HCEC 1CT (cell line): ENCODE data around the gene CKB.
A peak's percentile ranks its signal among the peaks of the same experiment; 100 is the strongest.

Experiments used
- DNase-seq: peaks from one replicate; pipeline ENCODE4 v3.0.0-alpha.2; 2017

Gene CKB

GRCh38 chr14:103522649-103523574 is at the start of gene CKB:
Gene CKB (minus strand): TSS chr14:103522830. CDS start chr14:103522493, 337 bp downstream.
- DNase-seq: no peak

- no peak for DNase-seq
These were observed 46.8 kb upstream of the CKB start for GRCh38 chr14:103569408-103569807.

GRCh38 chr14:103568952-103569351 is 46.3 kb upstream of the CKB start:
- no peak for DNase-seq

- no peak for DNase-seq
These were observed 41.3 kb upstream of the CKB start for GRCh38 chr14:103563844-103564505.

GRCh38 chr14:103563226-103563620 is 40.6 kb upstream of the CKB start:
- no peak for DNase-seq

GRCh38 chr14:103562429-103563225 is 40.0 kb upstream of the CKB start, which contains the start of the genes BAG5 and COA8:
Gene BAG5 (minus strand): TSS chr14:103562657. CDS start chr14:103561164, 1,493 bp downstream.
Gene COA8 (plus strand): TSS chr14:103562960. CDS start chr14:103563002, 42 bp downstream.
- peak; percentile 79 for DNase-seq

- DNase-seq: peak; percentile 42
These were observed 39.5 kb upstream of the CKB start for GRCh38 chr14:103562179-103562428.

- peak; percentile 48 for DNase-seq
These were observed 39.0 kb upstream of the CKB start for GRCh38 chr14:103561381-103562178.

GRCh38 chr14:103560691-103561090 is 38.1 kb upstream of the CKB start:
- no peak for DNase-seq

GRCh38 chr14:103559766-103560165 is 37.1 kb upstream of the CKB start:
- no peak for DNase-seq

- peak; percentile 67 for DNase-seq
These were observed 35.6 kb upstream of the CKB start for GRCh38 chr14:103558071-103558882.

- no peak for DNase-seq
These were observed 34.5 kb upstream of the CKB start for GRCh38 chr14:103556946-103557758.

- DNase-seq: no peak
These were observed 33.1 kb upstream of the CKB start for GRCh38 chr14:103555559-103556337.

- no peak for DNase-seq
These were observed 30.2 kb upstream of the CKB start for GRCh38 chr14:103552846-103553210.

- no peak for DNase-seq
These were observed 29.6 kb upstream of the CKB start for GRCh38 chr14:103552011-103552845.

GRCh38 chr14:103551338-103551762 is 28.7 kb upstream of the CKB start:
- no peak for DNase-seq

- no peak for DNase-seq
These were observed 28.1 kb upstream of the CKB start for GRCh38 chr14:103550451-103551337.
